T-helper 22 cell (primary cell): Measurements from ENCODE around the gene CPSF6.
A peak's percentile ranks its signal among the peaks of the same experiment; 100 is the strongest.
"Not testable (repeated sequence)": the region's sequence is repeated elsewhere in the genome, so short reads cannot be mapped to it uniquely, and the experiment has no call there.

Experiments
- DNase-seq: peaks from one replicate; pipeline ENCODE4 v3.0.0-alpha.2; 2020; ENCODE audit warnings: low read depth

CPSF6 gene, protein sequence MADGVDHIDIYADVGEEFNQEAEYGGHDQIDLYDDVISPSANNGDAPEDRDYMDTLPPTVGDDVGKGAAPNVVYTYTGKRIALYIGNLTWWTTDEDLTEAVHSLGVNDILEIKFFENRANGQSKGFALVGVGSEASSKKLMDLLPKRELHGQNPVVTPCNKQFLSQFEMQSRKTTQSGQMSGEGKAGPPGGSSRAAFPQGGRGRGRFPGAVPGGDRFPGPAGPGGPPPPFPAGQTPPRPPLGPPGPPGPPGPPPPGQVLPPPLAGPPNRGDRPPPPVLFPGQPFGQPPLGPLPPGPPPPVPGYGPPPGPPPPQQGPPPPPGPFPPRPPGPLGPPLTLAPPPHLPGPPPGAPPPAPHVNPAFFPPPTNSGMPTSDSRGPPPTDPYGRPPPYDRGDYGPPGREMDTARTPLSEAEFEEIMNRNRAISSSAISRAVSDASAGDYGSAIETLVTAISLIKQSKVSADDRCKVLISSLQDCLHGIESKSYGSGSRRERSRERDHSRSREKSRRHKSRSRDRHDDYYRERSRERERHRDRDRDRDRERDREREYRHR

DNA sequence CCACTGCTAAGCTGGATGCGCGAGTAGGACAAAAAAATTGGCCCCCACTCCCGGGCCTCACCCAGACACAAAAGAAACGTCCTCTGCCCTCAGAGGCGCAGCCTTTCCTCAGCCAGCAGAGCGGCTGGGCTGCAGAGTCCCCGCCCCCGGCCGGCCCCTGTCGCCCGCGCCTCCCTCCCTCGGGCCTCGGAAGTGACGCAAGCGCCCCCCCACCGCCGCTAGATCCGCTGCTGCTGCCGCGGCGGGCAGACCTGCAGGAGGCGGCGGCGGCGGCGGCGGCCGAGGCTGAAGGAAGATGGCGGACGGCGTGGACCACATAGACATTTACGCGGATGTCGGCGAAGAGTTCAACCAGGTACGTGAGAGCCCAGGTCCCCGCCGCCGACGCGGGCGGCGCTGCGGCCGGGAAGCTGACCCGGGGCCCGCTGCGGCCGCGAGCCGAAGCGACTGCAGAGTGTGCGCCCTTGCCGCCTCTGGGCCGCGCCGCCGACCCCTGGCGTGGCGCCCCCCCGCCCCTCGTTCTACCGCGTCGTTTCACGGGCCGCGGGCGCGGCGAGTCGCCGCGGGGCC is at the start of gene CPSF6:
CPSF6 (plus strand) TSS at position 218 of the 570 bp plus-strand sequence; CDS start at position 296, 78 bp downstream.
- DNase-seq = peak; percentile 93

DNA sequence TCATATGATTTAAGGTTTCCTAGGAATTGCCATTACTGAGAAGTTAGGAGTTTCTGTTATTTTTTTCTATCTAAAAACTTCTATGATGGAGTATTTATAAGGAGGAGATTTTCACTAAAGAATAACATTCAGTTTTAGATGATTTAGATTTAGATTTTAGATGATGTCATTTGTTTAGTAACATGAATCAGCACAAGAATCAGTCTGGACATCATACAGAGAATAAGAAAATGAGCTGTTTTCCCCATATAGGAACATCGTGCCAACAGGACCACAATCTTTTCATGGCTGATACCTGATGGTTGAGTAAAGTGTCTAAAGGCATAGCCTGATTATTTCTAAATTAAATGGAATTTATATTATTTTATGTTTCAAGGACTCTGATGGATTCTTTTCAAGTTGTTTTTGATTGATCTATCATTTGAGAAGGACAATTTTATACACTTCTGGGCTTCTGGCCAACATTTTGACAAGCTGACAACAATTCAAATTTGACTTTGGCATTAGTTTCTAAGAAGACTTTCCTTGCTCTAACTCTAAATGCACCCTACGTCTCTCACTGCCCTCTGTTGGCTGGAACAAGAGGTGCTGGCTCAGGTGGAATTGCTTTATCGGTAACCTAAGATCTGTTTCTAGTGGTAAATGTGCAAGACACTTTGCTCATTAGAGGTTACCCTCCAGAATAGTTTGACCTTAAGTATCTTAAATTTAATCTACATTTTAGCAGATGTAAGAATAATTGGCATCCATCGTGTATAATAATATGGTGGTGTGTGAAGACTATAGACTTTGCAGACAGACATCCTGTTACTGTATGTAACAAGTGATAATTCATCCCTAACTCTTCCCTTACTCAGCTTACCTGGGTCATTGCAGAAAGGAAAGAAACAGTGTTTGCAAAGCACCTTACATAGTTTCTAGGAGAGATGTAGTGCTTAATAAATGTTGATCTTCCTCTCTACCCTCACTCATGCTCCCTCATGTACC is 42.8 kb upstream of the CPSF6 start:
- DNase-seq = no peak

DNA sequence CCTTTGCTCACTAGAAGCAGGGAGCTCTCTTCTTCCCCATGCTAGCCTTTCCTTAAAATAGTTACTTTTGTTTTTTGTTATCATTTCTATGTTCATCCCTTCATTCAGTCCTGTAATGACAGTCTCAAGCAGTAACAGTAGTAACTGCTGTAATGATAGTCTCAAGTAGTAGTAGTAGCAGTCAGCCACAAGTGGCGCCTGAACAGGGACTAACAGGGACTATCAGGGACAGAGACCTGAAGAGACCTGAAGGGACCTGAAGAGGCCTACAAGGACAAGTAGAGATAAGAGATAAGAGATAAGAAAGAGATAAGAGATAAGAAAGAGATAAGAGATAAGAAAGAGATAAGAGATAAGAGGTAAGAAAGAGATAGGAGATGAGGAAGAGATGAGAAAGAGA is 39.4 kb upstream of the CPSF6 start:
- DNase-seq = not testable (repeated sequence)

DNA sequence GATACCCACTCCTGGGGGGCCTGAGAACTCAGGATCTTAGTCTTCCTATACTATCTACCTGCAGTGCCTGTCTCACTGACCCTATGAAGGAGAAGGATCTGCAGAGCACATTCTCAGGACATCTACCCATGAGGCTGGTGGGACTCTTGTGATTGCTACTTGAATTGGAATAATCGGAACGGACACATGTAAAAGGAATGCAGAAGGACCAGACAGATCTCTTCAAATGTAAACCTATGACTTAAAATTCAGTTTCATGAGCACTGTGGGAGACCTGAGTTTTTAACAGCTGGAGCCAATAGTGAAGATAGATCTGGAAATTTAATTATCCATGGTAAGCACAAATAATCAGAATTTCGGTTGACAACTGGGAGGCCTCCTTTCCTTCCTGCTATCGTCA is 35.2 kb upstream of the CPSF6 start:
- no peak for DNase-seq

DNA sequence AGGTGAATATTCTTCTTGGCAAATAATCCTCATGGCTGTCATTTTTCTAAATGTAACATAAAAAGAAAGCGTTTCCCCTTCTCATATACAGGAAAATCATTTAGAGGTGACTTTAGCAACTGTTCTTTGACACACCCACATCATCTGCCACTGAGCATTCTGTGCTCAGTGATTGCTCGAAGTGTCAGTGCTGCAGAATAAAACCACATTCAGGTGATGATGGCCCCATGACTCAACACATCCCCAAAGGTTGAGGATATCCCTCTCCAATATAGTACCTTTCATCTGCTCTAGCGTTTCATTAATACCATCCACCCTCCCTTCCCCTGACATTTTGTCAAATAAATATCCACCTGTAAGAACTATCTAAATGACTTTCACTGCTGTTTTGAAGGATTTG is 28.7 kb upstream of the CPSF6 start:
- no peak for DNase-seq

DNA sequence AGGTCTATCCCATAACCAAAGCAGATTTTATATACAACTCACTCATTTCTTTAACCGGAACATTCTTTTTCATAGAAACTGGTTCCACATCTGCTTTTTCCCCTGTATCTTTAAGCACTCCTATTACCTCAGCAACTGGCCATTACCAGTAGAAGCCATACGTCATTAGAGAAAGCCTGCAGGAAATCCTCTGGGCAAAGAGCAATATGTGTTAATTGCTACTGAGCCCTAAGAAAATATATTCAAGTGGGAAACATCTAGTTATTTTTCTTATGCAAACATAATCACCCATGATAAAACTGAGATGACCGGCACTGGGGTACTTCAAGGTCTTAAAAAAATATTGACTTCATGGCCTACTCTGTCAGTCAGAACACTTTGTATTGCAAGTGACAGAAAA is 28.2 kb upstream of the CPSF6 start:
- DNase-seq = no peak

DNA sequence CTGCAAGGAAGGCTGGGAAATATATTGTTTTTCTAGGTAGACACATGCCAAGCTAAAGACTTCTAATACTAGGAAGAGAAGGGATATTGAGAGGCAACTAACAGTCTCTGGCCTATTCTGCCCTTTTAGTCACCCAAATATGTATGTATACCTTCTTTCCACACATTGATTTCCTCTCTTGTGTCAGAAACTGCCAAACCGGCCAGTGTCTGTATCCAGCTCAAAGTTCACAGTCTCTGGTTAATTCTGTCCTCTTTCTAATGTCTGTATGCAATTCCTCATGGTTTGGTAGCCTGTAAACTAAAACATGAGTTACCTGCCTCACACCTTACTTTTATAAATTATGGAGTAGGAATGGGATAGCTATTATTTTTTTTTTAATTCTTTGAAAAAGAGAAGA is 25.2 kb upstream of the CPSF6 start:
- DNase-seq = no peak

DNA sequence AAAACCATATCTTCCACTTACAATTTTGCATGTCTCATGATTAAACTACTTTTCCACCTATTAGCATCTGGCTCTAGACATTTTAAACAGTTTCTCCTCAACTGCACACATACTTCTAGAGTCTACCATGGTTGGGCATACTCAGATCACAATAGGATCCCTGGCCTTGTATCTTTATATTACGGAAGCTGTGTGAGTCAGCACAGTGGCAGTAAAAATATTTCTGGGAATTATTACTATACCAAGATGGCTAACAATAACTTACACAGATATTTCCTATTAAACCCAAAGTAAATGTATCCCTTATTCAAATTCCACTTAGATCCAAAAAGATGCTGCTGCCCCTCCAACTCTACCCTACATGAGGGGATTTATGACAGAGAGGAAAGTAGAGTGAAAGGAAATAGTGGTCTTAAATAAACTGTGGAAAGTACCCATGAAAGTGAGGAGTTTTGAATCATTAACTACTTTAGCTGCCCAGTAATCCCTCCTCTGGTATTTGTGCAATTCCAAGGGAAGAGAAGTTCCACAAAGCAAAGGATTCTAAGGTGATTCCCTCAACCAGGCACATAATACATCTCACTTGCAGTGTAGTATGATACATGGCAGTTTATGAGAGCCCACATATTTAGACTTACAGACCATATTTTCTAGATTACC is 14.0 kb upstream of the CPSF6 start:
- DNase-seq = no peak

DNA sequence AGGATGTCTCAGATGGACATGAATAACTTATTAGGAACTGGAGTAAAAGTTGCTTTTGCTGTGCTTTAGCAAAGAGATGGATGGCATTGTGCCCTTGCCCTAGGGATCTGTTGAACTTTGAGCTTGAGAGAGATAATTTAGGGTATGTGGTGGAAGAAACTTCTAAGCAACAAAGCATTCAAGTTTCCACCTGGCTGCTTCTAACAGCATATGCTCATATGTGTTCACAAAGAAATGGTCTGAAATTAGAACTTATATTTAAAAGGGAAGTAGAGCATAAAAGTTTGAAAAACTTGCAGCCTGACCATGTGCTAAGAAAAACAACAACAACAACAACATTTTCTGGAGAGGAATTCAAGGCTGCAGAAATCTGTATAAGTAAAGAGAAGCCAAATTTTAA is 7.9 kb upstream of the CPSF6 start:
- DNase-seq = no peak

DNA sequence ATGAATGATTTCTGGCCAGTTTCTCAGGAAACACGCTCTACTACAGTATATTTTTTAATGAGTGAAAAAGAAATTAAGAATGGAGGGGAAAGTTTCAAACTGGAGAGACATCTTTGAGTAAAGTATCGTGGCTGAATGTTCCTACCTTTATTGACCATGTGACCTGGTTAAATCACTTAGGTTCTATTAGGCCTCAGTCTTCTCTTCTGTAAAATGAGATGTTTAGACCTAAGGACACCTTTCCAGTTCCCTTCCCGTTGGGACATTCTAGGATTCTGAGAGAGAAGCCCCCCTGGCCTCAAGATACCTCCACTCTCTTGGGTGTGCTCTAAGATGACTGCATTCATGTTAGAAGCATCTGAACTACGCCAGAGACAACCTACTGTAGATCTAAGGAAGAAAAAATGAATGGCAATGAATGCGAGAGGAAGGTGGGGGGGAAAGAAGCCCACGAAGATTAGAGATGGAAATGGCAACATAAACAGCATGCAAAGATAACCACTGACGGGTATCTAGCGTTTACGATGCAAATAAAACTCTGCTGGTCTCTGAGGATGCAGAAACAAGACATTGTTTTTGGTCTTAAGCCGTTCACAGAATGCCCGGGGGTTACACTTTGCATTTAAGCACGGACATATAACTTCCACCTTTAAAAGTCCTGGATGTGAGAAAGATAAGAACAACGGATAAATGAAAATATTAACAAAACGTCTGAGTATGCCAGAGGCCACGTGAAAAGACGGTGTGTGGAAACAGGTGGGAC is 599 bp upstream of the CPSF6 start:
- DNase-seq = no peak

DNA sequence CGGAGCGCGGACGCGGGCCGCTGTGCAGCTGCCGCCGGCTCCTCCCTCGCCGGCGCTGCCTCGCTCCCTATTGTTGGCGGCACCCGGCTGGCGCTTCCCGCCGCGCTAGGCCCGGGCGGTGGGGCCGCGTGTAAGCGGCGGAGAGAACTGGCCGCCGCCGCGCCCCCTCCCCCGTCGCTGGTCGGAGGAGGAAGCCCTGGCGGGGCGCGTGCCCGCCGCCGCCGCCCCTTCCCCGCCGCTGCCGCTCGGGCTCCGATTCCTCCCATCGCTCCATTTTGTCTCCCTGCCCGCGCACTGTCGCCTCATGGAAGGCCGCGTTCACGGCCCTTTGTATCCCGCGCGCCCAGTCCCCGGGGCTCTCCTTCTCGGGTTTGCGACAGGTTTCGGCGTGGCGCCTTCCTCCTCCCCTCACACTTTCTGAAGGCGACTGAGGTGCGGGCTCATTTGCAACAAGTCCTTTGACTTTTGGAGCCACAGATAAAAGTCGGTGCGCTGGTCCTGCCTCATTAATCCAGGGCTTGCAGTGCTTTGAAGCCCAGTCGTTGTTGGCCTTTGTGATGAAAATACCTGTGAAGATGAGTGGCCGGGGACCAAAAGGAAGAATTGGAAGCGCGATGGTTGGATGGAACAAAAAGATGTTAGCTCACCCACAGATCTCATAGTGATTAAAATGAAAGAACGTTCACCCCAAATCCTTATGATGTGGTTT is 707 bp downstream of the CPSF6 start:
- DNase-seq = peak; percentile 18

DNA sequence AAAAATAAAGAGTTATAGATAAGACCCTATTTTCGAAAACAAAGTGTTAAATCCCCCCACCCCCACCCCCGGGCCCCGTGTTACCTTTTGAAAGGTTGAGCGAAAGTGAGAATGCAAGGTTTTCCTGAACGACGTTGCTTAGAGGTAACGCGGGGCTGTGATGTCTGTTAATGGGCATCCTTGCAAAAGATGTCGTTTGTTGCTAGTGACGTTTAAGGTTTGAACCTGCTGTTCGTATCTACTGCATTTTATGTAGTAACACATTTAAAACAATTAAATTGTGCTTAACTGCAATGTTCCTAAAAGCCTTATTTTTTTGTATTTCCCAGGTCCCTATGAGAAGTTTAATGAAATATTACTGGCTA is 1.2 kb downstream of the CPSF6 start:
- DNase-seq = peak; percentile 7

DNA sequence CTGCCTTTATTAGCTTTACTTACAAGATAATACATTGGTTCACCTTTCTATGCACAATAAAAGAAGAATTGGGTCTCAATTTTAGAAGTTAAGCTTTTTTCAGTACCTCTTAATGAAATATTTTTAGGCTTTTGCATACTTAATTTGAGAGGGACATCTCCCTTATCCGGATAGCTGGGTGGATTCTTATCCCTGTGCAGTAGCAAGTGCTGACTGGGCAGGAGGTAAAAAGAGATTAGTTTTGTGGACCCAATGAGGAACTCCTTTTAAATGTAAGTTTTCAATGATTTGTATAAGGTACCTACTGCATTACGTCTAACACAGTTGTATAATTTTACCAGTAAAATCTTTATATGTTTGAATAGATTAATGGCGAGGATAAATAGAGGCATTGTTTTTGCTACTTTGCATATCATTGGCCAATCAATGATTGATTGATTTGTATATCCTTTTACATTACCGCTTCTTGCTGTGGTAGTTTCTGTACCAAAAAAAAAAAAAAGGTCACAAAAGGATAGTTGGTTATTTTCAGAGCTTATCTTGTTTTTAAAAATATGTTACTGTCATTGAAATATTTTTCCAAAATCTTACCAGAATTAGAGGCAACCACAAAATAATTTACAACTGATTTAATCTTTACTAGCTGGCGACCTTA is 2.2 kb downstream of the CPSF6 start:
- no peak for DNase-seq

DNA sequence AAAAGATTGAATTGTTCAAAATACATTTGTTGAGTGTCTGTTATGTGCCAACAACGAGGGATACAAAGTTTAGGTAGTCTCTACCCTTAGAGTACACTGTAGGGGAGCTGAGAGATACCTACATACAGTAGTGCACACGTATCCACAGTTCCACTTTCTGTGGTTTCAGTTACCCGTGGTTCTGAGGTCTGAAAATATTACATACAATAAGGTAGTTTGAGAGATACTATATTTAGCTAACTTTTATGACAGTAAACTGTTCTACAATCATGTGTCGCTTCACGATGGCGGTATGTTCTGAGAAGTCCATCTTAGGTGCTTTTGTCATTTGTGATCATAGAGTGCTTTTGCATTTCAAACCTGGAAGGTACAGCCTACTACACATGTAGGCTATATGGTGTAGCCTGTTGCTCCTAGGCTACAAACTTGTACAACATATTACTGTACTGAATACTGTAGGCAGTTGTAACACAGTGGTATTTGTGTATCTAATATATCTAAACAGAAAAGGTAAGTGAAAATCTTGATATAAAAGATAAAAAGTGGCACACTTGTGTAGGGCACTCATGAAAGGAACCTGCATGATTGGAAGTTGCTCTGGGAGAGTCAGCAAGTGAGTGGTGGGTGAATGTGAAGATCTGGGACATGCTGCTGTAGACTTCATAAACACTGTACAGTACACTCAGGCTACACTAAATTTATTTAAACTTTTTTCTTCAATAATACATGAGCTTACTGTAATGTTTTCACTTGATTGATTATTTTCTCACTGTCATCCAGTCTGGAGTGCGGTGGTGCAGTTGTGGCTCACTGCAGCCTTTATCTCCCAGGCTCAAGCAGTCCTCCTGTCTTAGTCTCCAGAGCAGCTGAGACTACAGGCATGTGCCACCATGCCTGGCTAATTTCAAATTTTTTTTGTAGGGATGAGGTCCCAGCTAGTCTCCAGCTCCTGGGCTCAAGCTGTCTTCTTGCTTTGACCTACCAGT is 4.0 kb downstream of the CPSF6 start:
- DNase-seq = no peak

DNA sequence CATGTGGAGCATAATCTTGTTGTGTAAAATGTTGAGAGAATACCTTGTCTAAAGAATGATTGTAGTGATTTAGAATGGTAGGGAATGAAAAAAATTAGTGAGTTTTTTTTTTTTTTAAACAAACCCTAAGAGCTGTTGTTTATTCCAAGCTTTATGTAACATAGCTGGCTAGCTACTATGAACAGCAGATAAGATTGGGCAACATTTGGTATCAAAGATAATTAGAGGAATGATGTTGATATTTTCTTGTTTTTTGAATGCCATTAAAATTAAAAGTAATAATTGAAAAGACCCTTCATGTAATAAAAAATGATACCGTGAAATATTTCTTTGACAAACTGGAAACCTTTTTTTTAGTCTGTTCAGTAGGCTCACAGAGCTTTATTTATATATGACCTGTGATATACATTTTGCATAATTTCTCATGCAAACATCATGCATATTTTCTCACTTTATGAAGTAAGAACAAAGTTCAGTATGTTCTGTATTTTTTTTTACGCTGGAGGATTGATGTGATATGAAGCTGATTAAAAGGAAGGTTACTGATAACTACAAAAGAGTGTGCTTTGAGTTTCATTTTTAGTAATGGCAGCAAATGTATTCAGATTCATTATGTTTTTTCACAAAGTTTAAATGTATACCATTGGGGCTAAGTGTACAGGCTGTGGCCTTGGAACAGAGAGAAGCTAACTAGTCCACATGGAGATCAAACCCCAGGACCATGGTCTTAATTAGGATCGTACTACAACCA is 8.1 kb downstream of the CPSF6 start:
- no peak for DNase-seq

DNA sequence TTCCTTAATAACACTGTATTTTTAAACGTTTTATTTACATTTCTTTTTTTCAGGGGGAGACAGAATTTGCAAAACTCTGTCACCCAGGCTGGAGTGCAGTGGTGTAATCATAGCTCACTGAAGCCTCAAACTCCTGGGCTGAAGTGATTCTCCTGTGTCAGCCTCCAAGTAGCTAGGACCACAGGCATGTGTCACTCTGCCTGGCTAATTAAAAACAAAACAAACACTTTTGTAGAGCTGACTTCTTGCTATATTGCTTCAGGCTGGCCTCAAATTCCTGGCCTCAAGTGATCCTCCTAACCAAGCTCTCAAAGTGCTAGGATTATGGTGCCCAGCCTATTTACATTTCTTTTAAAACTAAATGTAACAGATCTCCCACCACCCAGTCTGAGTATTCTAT is 12.7 kb downstream of the CPSF6 start:
- DNase-seq = no peak

DNA sequence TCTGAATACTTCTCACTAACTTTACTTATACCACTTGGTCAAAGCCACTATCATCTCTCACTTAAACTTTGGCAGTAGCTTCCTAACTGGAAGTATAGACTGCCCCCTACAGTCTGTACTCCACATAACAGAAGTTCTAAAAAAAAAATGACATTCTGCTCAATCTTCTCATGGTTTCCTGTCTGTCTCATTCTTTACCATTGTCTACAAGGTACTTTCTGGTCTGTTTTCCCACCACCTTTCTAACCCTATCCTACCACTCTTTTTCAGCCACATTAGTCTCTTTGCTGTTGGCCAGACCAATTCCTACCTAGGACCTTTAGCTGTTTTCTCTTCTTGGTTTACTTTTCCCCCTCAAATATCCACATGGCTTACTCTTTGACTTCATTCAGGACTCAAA is 14.7 kb downstream of the CPSF6 start:
- DNase-seq = no peak

DNA sequence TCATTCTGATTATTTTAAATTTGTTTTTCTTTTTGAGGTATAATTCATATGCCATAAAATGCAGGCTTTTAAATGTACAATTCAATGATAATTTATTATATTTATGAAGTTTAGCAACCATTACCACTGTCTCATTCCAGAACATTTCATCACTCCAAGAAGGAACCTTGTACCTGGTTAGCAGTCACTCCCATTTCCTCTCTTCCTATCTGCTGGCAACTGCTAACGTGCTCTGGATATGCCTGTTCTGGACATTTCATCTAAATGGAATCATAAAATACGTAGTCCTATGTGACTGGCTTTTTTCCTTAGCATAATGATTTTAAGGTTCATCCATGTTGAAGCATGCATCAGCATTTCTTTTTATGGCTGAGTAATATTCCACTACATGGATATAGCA is 15.5 kb downstream of the CPSF6 start:
- no peak for DNase-seq
